HepG2 (cell line): ENCODE measurements around the gene DCAF4L1. TPM values are rescaled to one million over a fixed set of nuclear protein-coding genes. Genes with fewer than 3 reads are reported as not detected.

ENCODE experiments used
- ARNTL ChIP-seq: sonication (generic); formaldehyde crosslinking; IDR thresholded peaks from 2 replicates; pipeline ENCODE4 v1.4.0; 2020; ENCODE audit warnings: mild to moderate bottlenecking, missing genetic modification reagents
- DNMT3B ChIP-seq: conservative IDR thresholded peaks from 2 replicates; pipeline ENCODE4 v1.6.1; 2016; ENCODE audit warnings: missing biosample characterization, control low read depth
- FOXA3 ChIP-seq: IDR thresholded peaks from 2 replicates; pipeline ENCODE4 v1.6.1; 2016; ENCODE audit warnings: missing genetic modification reagents, missing compliant biosample characterization
- JUN ChIP-seq: sonication (generic); formaldehyde crosslinking; IDR thresholded peaks from 2 replicates; pipeline ENCODE4 v1.4.0; 2020; ENCODE audit warnings: mild to moderate bottlenecking, missing genetic modification reagents
- NFYC ChIP-seq: IDR thresholded peaks from 2 replicates; pipeline ENCODE4 v1.6.1; 2016; ENCODE audit warnings: missing genetic modification reagents, missing compliant biosample characterization
- NR2C2 ChIP-seq: sonication (generic); formaldehyde crosslinking; IDR thresholded peaks from 2 replicates; pipeline ENCODE4 v1.4.0; 2020; ENCODE audit warnings: missing genetic modification reagents, mild to moderate bottlenecking, moderate library complexity, borderline replicate concordance
- SMAD3 ChIP-seq: sonication (generic); formaldehyde crosslinking; IDR thresholded peaks from 2 replicates; pipeline ENCODE4 v1.4.0; 2020; ENCODE audit warnings: missing genetic modification reagents
- TFAP4 ChIP-seq: sonication (generic); IDR thresholded peaks from 2 replicates; pipeline ENCODE4 v1.6.1; 2016; ENCODE audit warnings: low read depth, borderline replicate concordance
- ZNF12 ChIP-seq: sonication (generic); formaldehyde crosslinking; IDR thresholded peaks from 2 replicates; pipeline ENCODE4 v1.5.0; 2020; ENCODE audit warnings: missing genetic modification reagents
- ZNF704 ChIP-seq: sonication (generic); formaldehyde crosslinking; IDR thresholded peaks from 2 replicates; pipeline ENCODE4 v1.8.1; 2023; ENCODE audit warnings: mild to moderate bottlenecking, inconsistent platforms, moderate library complexity, missing genetic modification reagents, borderline replicate concordance
- ZNF788 ChIP-seq: sonication (generic); formaldehyde crosslinking; IDR thresholded peaks from 2 replicates; pipeline ENCODE4 v1.5.0; 2020; ENCODE audit warnings: mild to moderate bottlenecking, missing genetic modification reagents, borderline replicate concordance
- ZSCAN22 ChIP-seq: sonication (generic); formaldehyde crosslinking; IDR thresholded peaks from 2 replicates; pipeline ENCODE4 v1.4.0; 2020; ENCODE audit warnings: mild to moderate bottlenecking, missing genetic modification reagents
- polyA plus RNA-seq, 8 experiments: library from polyadenylated mRNA; depleted of rRNA in 3 of 8; stranded (reverse) in 7 of 8; unstranded in 1 of 8; fragments of >200 nt; fragmentation: Illumina TruSeq in 4 of 8; extraction: Trizol in 4 of 8; gene quantifications; 2 replicates each; pipeline versions ENCODE4 v1.2.1 to v1.2.3, GENCODE V29; 2011 to 2016; ENCODE audit warnings: low read depth in 4 of 8, missing spikeins in 1 of 8, mixed read lengths in 1 of 8; ENCODE audit not compliant: insufficient read depth in 1 of 8
- total RNA-seq, 5 experiments: library from RNA; depleted of rRNA; stranded (reverse); fragments of >200 nt; fragmentation: Illumina TruSeq; extraction: Trizol; gene quantifications; 2 replicates each; pipeline ENCODE4 v1.2.3, GENCODE V29; 2016; ENCODE audit warnings: low read depth in 1 of 5
- TF ChIP-seq, protein P1 (sequence below): sonication (generic); formaldehyde crosslinking; IDR thresholded peaks from 2 replicates; pipeline ENCODE4 v1.4.0; 2020; ENCODE audit warnings: missing genetic modification reagents, mild to moderate bottlenecking, borderline replicate concordance
- TF ChIP-seq, protein P2 (sequence below): sonication (generic); formaldehyde crosslinking; conservative IDR thresholded peaks from 2 replicates; pipeline ENCODE4 v1.4.0; 2020; ENCODE audit warnings: missing genetic modification reagents
- TF ChIP-seq, protein P3 (sequence below): sonication (generic); formaldehyde crosslinking; IDR thresholded peaks from 2 replicates; pipeline ENCODE4 v1.5.0; 2020; ENCODE audit warnings: missing genetic modification reagents
- TF ChIP-seq, protein P4 (sequence below): sonication (generic); formaldehyde crosslinking; IDR thresholded peaks from 2 replicates; pipeline ENCODE4 v1.4.0; 2020; ENCODE audit warnings: mild to moderate bottlenecking, missing genetic modification reagents

DCAF4L1 gene
- total and polyA plus RNA-seq, 2 of the 13 experiments (the other 11 are each of a cell fraction or from before 2014, with no cell fraction given) = 0.05 to 0.09 TPM

- TF ChIP-seq, protein P1, sequence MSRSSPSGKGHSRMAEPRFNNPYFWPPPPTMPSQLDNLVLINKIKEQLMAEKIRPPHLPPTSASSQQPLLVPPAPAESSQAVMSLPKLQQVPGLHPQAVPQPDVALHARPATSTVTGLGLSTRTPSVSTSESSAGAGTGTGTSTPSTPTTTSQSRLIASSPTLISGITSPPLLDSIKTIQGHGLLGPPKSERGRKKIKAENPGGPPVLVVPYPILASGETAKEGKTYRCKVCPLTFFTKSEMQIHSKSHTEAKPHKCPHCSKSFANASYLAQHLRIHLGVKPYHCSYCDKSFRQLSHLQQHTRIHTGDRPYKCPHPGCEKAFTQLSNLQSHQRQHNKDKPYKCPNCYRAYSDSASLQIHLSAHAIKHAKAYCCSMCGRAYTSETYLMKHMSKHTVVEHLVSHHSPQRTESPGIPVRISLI (CRISPR knock-in tag) = peak; percentile 21; the same call in 1 of the 2 replicates
- TF ChIP-seq TFAP4 (peak; percentile 44; the same call in 1 of the 2 replicates), DNMT3B (CRISPR knock-in tag) (peak; percentile 7; the same call in 1 of the 2 replicates), NFYC (CRISPR knock-in tag) (peak; percentile 65), ZNF788 (CRISPR knock-in tag) (peak; percentile 76; the same call in 1 of the 2 replicates), SMAD3 (CRISPR knock-in tag) (peak; percentile 69; the same call in 1 of the 2 replicates), ZNF12 (CRISPR knock-in tag) (no peak), FOXA3 (CRISPR knock-in tag) (no peak), ZNF704 (CRISPR knock-in tag) (0 out of 2 replicates have a peak, but pooled peaks have one; percentile 21), ZSCAN22 (no peak), ARNTL (peak; percentile 76; the same call in 1 of the 2 replicates), JUN (CRISPR knock-in tag) (peak; percentile 41; the same call in 1 of the 2 replicates), NR2C2 (CRISPR knock-in tag) (peak; percentile 100)
- TF ChIP-seq, protein P2, sequence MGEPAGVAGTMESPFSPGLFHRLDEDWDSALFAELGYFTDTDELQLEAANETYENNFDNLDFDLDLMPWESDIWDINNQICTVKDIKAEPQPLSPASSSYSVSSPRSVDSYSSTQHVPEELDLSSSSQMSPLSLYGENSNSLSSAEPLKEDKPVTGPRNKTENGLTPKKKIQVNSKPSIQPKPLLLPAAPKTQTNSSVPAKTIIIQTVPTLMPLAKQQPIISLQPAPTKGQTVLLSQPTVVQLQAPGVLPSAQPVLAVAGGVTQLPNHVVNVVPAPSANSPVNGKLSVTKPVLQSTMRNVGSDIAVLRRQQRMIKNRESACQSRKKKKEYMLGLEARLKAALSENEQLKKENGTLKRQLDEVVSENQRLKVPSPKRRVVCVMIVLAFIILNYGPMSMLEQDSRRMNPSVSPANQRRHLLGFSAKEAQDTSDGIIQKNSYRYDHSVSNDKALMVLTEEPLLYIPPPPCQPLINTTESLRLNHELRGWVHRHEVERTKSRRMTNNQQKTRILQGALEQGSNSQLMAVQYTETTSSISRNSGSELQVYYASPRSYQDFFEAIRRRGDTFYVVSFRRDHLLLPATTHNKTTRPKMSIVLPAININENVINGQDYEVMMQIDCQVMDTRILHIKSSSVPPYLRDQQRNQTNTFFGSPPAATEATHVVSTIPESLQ (CRISPR knock-in tag) = no peak
- TF ChIP-seq, protein P3, sequence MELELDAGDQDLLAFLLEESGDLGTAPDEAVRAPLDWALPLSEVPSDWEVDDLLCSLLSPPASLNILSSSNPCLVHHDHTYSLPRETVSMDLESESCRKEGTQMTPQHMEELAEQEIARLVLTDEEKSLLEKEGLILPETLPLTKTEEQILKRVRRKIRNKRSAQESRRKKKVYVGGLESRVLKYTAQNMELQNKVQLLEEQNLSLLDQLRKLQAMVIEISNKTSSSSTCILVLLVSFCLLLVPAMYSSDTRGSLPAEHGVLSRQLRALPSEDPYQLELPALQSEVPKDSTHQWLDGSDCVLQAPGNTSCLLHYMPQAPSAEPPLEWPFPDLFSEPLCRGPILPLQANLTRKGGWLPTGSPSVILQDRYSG (CRISPR knock-in tag) = peak; percentile 87; the same call in 1 of the 2 replicates
- TF ChIP-seq, protein P4, sequence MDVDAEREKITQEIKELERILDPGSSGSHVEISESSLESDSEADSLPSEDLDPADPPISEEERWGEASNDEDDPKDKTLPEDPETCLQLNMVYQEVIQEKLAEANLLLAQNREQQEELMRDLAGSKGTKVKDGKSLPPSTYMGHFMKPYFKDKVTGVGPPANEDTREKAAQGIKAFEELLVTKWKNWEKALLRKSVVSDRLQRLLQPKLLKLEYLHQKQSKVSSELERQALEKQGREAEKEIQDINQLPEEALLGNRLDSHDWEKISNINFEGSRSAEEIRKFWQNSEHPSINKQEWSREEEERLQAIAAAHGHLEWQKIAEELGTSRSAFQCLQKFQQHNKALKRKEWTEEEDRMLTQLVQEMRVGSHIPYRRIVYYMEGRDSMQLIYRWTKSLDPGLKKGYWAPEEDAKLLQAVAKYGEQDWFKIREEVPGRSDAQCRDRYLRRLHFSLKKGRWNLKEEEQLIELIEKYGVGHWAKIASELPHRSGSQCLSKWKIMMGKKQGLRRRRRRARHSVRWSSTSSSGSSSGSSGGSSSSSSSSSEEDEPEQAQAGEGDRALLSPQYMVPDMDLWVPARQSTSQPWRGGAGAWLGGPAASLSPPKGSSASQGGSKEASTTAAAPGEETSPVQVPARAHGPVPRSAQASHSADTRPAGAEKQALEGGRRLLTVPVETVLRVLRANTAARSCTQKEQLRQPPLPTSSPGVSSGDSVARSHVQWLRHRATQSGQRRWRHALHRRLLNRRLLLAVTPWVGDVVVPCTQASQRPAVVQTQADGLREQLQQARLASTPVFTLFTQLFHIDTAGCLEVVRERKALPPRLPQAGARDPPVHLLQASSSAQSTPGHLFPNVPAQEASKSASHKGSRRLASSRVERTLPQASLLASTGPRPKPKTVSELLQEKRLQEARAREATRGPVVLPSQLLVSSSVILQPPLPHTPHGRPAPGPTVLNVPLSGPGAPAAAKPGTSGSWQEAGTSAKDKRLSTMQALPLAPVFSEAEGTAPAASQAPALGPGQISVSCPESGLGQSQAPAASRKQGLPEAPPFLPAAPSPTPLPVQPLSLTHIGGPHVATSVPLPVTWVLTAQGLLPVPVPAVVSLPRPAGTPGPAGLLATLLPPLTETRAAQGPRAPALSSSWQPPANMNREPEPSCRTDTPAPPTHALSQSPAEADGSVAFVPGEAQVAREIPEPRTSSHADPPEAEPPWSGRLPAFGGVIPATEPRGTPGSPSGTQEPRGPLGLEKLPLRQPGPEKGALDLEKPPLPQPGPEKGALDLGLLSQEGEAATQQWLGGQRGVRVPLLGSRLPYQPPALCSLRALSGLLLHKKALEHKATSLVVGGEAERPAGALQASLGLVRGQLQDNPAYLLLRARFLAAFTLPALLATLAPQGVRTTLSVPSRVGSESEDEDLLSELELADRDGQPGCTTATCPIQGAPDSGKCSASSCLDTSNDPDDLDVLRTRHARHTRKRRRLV (CRISPR knock-in tag) = peak; percentile 13; the same call in 1 of the 2 replicates
These were observed 46.5 kb upstream of the DCAF4L1 start, which contains the start of gene TMEM33 (continued) for GRCh38 chr4:41934901-41935651.
